Immature natural killer cell (primary cell): Measurements from ENCODE around the gene FZD10. TPM values are rescaled to one million over a fixed set of nuclear protein-coding genes. Genes with fewer than 3 reads are reported as not detected.

Experiments used
- DNase-seq, 3 donors: peaks; one replicate each; pipeline ENCODE4 v3.0.0; 2022; ENCODE audit warnings: mixed read lengths in 1 of 3
- H3K27ac Mint-ChIP-seq, 6 donors: one replicate each; pipeline ENCODE4 v1.8.0; 2020; ENCODE audit warnings: mixed read lengths in 6 of 6, mild to moderate bottlenecking in 5 of 6, inconsistent platforms in 4 of 6, moderate library complexity in 3 of 6
- H3K27me3 Mint-ChIP-seq, 3 donors: one replicate each; pipeline ENCODE4 v1.8.0; 2020 to 2021; ENCODE audit warnings: low read depth in 3 of 3, mild to moderate bottlenecking in 3 of 3, mixed read lengths in 3 of 3, moderate library complexity in 3 of 3, inconsistent platforms in 1 of 3
- H3K36me3 Mint-ChIP-seq, 3 donors: one replicate each; pipeline ENCODE4 v1.8.0; 2020; ENCODE audit warnings: mixed read lengths in 3 of 3, inconsistent platforms in 2 of 3, mild to moderate bottlenecking in 2 of 3
- H3K4me1 Mint-ChIP-seq, 2 donors: one replicate each; pipeline ENCODE4 v1.8.0; 2020; ENCODE audit warnings: inconsistent platforms in 2 of 2, mild to moderate bottlenecking in 2 of 2, mixed read lengths in 2 of 2, moderate library complexity in 1 of 2
- H3K4me3 Mint-ChIP-seq, 5 donors: one replicate each; pipeline ENCODE4 v1.8.0; 2020; ENCODE audit warnings: mild to moderate bottlenecking in 5 of 5, mixed read lengths in 5 of 5, inconsistent platforms in 3 of 5, moderate library complexity in 3 of 5
- H3K9me3 Mint-ChIP-seq, 6 donors: one replicate each; pipeline ENCODE4 v1.8.0; 2020; ENCODE audit warnings: mild to moderate bottlenecking in 6 of 6, mixed read lengths in 6 of 6, inconsistent platforms in 4 of 6, moderate library complexity in 3 of 6
- polyA plus RNA-seq, 3 donors: library from polyadenylated mRNA; unstranded; fragments of 300-500 nt; fragmentation: Illumina TruSeq; gene quantifications; one replicate each; pipeline ENCODE4 v1.2.3, GENCODE V29; 2021

Gene FZD10, protein sequence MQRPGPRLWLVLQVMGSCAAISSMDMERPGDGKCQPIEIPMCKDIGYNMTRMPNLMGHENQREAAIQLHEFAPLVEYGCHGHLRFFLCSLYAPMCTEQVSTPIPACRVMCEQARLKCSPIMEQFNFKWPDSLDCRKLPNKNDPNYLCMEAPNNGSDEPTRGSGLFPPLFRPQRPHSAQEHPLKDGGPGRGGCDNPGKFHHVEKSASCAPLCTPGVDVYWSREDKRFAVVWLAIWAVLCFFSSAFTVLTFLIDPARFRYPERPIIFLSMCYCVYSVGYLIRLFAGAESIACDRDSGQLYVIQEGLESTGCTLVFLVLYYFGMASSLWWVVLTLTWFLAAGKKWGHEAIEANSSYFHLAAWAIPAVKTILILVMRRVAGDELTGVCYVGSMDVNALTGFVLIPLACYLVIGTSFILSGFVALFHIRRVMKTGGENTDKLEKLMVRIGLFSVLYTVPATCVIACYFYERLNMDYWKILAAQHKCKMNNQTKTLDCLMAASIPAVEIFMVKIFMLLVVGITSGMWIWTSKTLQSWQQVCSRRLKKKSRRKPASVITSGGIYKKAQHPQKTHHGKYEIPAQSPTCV
- not detected for polyA plus RNA-seq

DNA sequence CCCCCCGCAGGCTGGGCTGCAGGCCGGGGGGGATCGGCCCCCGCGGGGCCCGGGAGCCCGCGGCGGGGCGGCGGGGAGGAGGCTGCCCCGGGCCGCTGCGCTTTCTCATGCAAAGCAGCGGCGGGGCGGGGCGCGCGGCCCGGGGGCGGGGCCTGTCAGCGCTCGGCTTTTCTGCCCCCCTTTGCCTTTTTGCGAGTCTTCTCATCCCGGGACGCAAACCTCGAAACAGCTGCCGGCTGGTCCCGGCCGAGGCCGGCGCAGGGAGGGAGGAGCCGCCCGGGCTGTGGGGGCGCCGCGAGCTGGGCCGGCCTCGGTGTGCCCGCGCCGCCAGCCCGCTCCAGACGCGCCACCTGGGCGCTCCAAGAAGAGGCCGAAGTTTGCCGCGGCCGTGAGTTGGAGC lies at the start of gene FZD10:
Gene FZD10, plus strand, starts transcription at position 198 of the 400 bp plus-strand sequence. CDS start 479 bp downstream, outside the sequence.
- no peak for DNase-seq
- H3K9me3 Mint-ChIP-seq = peaks cover 0 to 3% (median 0%) of the 10 kb centered on the region in 6 donors
- no peak within 1 kb of the TSS for H3K27ac Mint-ChIP-seq
- H3K4me3 Mint-ChIP-seq = no peak within 1 kb of the TSS
- peaks cover 2 to 7% (median 5%) of the 10 kb centered on the region in 3 donors for H3K27me3 Mint-ChIP-seq
- no peaks in the 10 kb centered on the region for H3K36me3 Mint-ChIP-seq
- no peaks in the 10 kb centered on the region for H3K4me1 Mint-ChIP-seq

- no peak for DNase-seq
- Mint-ChIP-seq H3K9me3 (peaks cover 0 to 2% (median 0%) of the 10 kb centered on the region in 6 donors), H3K27me3 (peaks cover 0 to 9% (median 0%) of the 10 kb centered on the region in 3 donors), H3K27ac (no peak overlapping the region), H3K4me3 (no peak overlapping the region), H3K4me1 (no peaks in the 10 kb centered on the region), H3K36me3 (peaks cover 0 to 3% (median 0%) of the 10 kb centered on the region in 3 donors)
Observed at GRCh38 chr12:130114952-130115351, 47.3 kb upstream of the FZD10 start.

GRCh38 chr12:130115646-130116045 lies 46.6 kb upstream of the FZD10 start:
- Mint-ChIP-seq H3K4me3 (no peak overlapping the region), H3K4me1 (no peaks in the 10 kb centered on the region), H3K9me3 (peaks cover 0 to 2% (median 0%) of the 10 kb centered on the region in 6 donors), H3K36me3 (peaks cover 0 to 3% (median 0%) of the 10 kb centered on the region in 3 donors), H3K27ac (no peak overlapping the region), H3K27me3 (peaks cover 0 to 6% (median 0%) of the 10 kb centered on the region in 3 donors)
- no peak for DNase-seq

DNA sequence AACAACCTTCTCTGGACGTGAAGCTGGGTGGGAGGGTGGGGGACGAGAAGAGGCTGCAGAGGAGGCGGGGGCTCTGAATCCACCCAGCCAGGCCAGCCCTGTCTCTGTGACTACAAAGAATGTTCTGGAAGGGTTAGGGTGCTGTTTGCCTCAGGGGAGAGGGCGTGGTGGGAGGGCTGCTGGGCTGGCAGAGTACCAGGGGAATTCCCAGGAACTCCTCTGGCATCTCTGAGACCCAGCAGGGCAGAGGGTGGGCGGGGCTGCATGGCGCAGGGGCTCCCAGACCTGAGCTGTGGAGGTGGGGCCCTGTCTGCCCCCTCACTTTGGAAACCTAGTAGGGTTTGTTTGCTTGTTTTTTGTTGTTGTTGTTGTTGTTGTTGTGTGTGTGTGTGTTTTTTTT lies 45.5 kb upstream of the FZD10 start:
- peaks cover 0 to 6% (median 2%) of the 10 kb centered on the region in 3 donors for H3K27me3 Mint-ChIP-seq
- H3K36me3 Mint-ChIP-seq = no peaks in the 10 kb centered on the region
- peaks cover 0 to 2% (median 0%) of the 10 kb centered on the region in 6 donors for H3K9me3 Mint-ChIP-seq
- no peak for DNase-seq
- no peak overlapping the region for H3K27ac Mint-ChIP-seq
- H3K4me3 Mint-ChIP-seq = no peak overlapping the region
- no peaks in the 10 kb centered on the region for H3K4me1 Mint-ChIP-seq

DNA sequence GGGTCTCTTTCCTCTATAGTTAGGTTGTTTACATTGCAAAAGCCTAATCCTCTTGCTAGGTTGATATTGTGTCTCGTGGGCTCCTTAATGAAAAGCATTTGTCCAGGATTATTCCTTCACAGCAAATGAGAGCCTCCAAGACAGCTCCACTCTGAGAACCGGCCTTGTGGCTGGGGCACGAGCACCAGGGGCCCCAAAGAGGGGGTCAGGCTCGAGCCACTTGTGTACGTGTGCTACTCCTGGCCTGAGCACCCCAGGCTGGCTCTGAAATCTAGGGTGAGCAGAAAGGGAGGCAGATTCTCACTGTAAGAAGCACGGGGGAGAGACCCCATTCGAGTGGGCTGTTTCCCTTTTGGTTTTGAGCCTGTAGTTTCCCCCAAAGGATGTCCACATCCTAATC lies 45.0 kb upstream of the FZD10 start:
- H3K9me3 Mint-ChIP-seq = peaks cover 0 to 2% (median 0%) of the 10 kb centered on the region in 6 donors
- no peak overlapping the region for H3K4me3 Mint-ChIP-seq
- peaks cover 0 to 6% (median 2%) of the 10 kb centered on the region in 3 donors for H3K27me3 Mint-ChIP-seq
- no peaks in the 10 kb centered on the region for H3K36me3 Mint-ChIP-seq
- H3K27ac Mint-ChIP-seq = no peak overlapping the region
- no peak for DNase-seq
- no peaks in the 10 kb centered on the region for H3K4me1 Mint-ChIP-seq

DNA sequence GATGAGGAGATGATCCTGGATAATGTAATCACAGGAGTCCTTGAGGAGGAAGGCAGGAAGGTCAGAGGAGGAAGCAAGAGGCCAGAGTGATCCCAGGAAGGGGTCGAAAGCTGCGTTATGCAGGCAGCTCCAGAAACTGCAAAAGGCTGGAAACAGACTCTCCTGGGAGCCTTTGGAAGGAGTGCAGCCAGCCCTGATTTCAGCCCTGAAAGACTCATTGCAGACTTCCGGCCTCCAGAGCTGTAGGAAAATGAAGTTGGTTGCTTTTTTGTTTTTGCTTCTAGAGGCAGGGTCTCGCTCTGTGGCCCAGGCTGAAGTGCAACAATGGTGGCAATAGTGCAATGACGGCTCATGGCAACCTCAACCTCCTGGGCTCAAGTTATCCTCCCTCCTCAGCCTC lies 44.6 kb upstream of the FZD10 start:
- H3K4me1 Mint-ChIP-seq = no peaks in the 10 kb centered on the region
- H3K4me3 Mint-ChIP-seq = no peak overlapping the region
- H3K36me3 Mint-ChIP-seq = no peaks in the 10 kb centered on the region
- no peak for DNase-seq
- H3K27me3 Mint-ChIP-seq = peaks cover 0 to 6% (median 2%) of the 10 kb centered on the region in 3 donors
- H3K9me3 Mint-ChIP-seq = peaks cover 0 to 2% (median 0%) of the 10 kb centered on the region in 6 donors
- no peak overlapping the region for H3K27ac Mint-ChIP-seq

- no peak overlapping the region for H3K27ac Mint-ChIP-seq
- H3K27me3 Mint-ChIP-seq = peaks cover 0 to 6% (median 2%) of the 10 kb centered on the region in 3 donors
- peaks cover 0 to 2% (median 0%) of the 10 kb centered on the region in 6 donors for H3K9me3 Mint-ChIP-seq
- no peaks in the 10 kb centered on the region for H3K4me1 Mint-ChIP-seq
- no peak overlapping the region for H3K4me3 Mint-ChIP-seq
- DNase-seq = no peak
- no peaks in the 10 kb centered on the region for H3K36me3 Mint-ChIP-seq
Observed at GRCh38 chr12:130118181-130118580, 44.1 kb upstream of the FZD10 start.

GRCh38 chr12:130119241-130119861 lies 42.9 kb upstream of the FZD10 start:
- Mint-ChIP-seq H3K9me3 (peaks cover 0 to 2% (median 0%) of the 10 kb centered on the region in 6 donors), H3K27ac (no peak overlapping the region), H3K4me3 (no peak overlapping the region), H3K27me3 (peaks cover 0 to 8% (median 2%) of the 10 kb centered on the region in 3 donors), H3K36me3 (no peaks in the 10 kb centered on the region), H3K4me1 (no peaks in the 10 kb centered on the region)
- DNase-seq = no peak

DNA sequence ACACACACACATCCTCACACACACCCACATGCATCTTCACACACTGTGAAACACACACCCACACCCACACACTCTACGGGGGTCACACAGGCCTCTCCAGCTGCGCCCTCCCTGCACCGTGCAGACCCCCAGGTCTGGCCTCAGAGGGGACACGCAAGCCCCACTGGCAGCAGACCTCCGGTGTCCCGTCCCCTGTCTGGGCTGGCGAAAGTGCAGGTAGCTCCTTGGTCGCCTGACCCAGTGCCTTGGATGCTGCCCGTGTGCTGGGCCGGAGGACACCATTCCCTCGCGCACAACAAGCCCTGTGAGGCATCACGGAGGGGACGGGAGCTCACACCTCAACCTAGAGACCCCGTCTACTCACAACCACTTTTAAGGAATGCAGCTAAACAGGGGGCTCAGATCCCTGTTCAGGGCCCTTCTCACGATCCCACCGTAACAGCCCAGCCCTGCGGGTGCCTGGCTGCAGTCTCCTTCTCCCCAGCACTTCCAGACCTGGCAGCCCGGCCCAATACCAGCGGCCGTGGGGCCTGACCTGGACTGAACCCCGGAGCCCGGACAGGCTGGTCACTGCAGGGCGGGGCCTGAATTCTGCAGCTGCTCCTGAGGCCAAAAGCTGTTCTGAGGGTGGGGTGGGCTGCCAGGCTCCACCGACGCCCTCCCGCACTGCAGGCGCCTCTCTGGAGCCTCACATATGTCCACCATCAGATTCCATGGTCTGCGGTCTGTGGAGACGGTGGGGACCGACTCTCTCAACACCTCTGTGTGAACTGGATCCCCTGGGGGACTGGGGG lies 42.1 kb upstream of the FZD10 start:
- Mint-ChIP-seq H3K9me3 (peaks cover 0 to 2% (median 0%) of the 10 kb centered on the region in 6 donors), H3K36me3 (no peaks in the 10 kb centered on the region), H3K27me3 (peaks cover 0 to 8% (median 2%) of the 10 kb centered on the region in 3 donors), H3K4me1 (no peaks in the 10 kb centered on the region), H3K27ac (no peak overlapping the region), H3K4me3 (no peak overlapping the region)
- DNase-seq = no peak

GRCh38 chr12:130121226-130122000 lies 40.9 kb upstream of the FZD10 start:
- Mint-ChIP-seq H3K27me3 (peaks cover 0 to 9% (median 2%) of the 10 kb centered on the region in 3 donors), H3K4me1 (no peaks in the 10 kb centered on the region), H3K27ac (no peak overlapping the region), H3K9me3 (peaks cover 0 to 3% (median 0%) of the 10 kb centered on the region in 6 donors), H3K36me3 (no peaks in the 10 kb centered on the region), H3K4me3 (no peak overlapping the region)
- DNase-seq = no peak

GRCh38 chr12:130122356-130122755 lies 39.9 kb upstream of the FZD10 start:
- Mint-ChIP-seq H3K36me3 (no peaks in the 10 kb centered on the region), H3K4me1 (no peaks in the 10 kb centered on the region), H3K27ac (no peak overlapping the region), H3K4me3 (no peak overlapping the region), H3K27me3 (peaks cover 0 to 9% (median 2%) of the 10 kb centered on the region in 3 donors), H3K9me3 (peaks cover 0 to 3% (median 0%) of the 10 kb centered on the region in 6 donors)
- DNase-seq = no peak

DNA sequence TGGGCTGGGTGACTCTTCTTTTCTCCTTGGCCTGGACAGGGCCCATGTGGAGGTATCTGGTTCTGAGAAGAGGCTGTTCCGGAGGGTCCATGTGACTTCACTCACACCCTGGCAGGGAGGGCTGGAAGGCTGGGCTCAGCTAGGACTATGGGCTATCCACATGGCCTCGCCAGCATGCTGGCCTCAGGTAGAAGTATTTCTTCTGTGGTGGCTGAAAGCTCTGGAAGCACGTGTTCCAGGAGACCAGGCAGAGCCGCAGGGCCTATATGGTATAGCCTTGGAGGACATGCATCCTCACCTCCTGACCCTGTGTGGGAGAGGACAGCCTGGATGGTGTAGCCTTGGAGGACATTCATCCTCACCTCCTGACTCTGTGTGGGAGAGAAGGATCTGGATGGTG lies 38.2 kb upstream of the FZD10 start:
- peaks cover 0 to 1% (median 0%) of the 10 kb centered on the region in 6 donors for H3K9me3 Mint-ChIP-seq

More for the DNA sequence above, 38.2 kb upstream of the FZD10 start:
- Mint-ChIP-seq H3K4me3 (no peak overlapping the region), H3K27ac (no peak overlapping the region), H3K4me1 (no peaks in the 10 kb centered on the region), H3K27me3 (peaks cover 2 to 7% (median 2%) of the 10 kb centered on the region in 3 donors), H3K36me3 (no peaks in the 10 kb centered on the region)
- DNase-seq = no peak
